ENCODE data around the gene MS4A4A.
"Not testable (repeated sequence)": the region's sequence is repeated elsewhere in the genome, so short reads cannot be mapped to it uniquely, and the experiment has no call there.

GRCh38 chr11:60285411-60286126 is 5.1 kb downstream of the MS4A4A start:
- TF ChIP-seq CTCF (IDR thresholded peaks at IDR 0.05); EZH2 (IDR thresholded peaks at IDR 0.05; ENCODE audit: borderline replicate concordance, insufficient read depth, low read depth, low read length, poor library complexity, severe bottlenecking): not testable (repeated sequence)
